ENCODE results near the gene KIF14.
A peak's percentile ranks its signal among the peaks of the same experiment; 100 is the strongest.

KIF14 gene, protein sequence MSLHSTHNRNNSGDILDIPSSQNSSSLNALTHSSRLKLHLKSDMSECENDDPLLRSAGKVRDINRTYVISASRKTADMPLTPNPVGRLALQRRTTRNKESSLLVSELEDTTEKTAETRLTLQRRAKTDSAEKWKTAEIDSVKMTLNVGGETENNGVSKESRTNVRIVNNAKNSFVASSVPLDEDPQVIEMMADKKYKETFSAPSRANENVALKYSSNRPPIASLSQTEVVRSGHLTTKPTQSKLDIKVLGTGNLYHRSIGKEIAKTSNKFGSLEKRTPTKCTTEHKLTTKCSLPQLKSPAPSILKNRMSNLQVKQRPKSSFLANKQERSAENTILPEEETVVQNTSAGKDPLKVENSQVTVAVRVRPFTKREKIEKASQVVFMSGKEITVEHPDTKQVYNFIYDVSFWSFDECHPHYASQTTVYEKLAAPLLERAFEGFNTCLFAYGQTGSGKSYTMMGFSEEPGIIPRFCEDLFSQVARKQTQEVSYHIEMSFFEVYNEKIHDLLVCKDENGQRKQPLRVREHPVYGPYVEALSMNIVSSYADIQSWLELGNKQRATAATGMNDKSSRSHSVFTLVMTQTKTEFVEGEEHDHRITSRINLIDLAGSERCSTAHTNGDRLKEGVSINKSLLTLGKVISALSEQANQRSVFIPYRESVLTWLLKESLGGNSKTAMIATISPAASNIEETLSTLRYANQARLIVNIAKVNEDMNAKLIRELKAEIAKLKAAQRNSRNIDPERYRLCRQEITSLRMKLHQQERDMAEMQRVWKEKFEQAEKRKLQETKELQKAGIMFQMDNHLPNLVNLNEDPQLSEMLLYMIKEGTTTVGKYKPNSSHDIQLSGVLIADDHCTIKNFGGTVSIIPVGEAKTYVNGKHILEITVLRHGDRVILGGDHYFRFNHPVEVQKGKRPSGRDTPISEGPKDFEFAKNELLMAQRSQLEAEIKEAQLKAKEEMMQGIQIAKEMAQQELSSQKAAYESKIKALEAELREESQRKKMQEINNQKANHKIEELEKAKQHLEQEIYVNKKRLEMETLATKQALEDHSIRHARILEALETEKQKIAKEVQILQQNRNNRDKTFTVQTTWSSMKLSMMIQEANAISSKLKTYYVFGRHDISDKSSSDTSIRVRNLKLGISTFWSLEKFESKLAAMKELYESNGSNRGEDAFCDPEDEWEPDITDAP (N-terminal part only)

DNA sequence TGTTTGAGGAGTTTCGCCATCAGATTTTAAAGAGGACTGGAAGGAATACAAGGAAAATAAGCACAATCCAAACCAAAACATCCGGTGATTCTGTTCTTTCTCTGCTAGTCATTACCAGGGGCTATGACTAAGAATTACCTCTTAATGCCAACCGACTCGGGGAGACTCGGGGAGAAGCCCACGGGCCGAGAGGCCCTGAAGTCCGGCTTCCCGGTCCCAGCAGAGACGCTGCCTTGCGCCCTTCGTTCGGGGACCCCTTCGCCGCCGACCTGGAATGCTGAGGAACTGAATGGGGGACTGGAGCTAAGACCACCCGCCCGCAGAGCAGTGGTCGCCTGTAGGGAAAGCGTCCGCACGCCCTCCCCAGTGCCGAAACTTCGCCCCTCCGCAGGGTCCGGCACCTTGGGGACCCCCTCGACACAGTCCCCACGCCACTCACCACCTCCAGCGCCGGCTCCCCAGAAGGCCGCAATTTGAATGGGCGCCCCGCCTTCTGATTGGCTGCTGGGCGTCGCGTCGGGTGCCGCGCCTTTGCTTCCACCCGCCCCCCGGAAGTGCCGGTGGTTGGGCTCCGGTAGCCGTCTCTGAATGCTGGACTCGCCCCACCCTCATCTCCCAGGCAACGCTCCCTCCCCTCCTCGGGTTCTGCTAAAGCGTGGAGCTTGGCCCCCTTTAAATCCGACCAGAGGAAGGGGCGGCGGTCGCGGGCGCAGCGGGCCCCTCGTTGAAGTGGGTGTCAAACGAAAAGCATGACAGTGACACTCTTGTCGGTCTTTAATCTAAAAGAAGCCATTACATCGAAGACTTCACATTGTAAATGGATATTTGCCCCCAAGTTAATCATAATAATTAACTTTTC is at the start of gene KIF14:
Gene KIF14 (minus strand): TSS at position 479 of the 859 bp plus-strand sequence. CDS start 2,028 bp downstream, outside the sequence.
- DNase-seq (ENCODE audit: low read depth in 2 of 2): peak; percentile 83 to 84

DNA sequence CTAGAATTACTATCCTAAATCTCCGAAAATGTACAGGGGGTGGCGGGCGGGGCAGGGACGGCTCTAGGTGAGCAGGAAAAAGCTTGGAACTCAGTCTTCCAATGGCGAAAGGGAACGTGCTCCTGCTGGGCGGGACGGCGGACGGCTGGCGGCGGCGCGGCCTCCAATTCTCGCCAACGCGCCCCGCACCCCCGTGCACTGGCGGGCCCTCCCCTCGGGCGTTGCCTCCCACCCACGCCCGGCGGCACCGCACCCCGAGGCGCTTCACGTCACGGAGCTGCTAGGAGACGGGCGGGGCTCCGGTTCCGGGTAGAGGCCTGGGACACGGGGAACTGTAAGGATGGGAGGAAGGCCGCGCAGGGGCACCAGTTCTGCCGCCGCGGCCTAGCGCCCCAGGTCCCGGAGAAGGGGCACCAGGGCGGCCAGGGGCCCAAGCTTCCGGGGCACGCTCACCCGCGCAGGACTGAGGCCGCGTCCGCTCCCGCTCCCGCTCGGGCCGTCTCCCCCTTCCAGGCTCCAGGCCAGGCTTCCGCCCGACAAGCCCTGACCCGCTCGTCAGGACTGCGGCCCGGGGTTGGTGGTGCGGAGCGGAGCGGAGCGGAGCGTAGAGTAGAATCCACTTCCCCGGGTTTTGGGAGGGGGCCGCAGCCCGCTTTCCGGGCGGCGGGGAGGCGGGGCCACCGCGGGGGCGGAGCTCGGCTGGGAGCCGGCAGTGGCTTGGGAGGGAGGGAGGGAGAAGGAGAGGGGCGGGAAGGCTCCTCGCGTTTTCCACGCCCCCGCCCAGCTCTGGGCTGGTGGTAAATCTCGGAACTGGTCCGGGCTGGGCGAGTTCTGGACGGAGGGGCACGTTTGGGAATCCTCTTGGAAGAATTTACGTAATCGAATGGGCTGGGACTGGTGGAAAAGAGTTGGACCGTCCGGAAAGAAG is 49.0 kb upstream of the KIF14 start, which contains the start of gene DDX59:
Gene DDX59 (minus strand): TSS at position 594 of the 928 bp plus-strand sequence. CDS start 3,167 bp downstream, outside the sequence.
- peak; percentile 84 to 86 for DNase-seq (ENCODE audit: low read depth in 2 of 2)

DNA sequence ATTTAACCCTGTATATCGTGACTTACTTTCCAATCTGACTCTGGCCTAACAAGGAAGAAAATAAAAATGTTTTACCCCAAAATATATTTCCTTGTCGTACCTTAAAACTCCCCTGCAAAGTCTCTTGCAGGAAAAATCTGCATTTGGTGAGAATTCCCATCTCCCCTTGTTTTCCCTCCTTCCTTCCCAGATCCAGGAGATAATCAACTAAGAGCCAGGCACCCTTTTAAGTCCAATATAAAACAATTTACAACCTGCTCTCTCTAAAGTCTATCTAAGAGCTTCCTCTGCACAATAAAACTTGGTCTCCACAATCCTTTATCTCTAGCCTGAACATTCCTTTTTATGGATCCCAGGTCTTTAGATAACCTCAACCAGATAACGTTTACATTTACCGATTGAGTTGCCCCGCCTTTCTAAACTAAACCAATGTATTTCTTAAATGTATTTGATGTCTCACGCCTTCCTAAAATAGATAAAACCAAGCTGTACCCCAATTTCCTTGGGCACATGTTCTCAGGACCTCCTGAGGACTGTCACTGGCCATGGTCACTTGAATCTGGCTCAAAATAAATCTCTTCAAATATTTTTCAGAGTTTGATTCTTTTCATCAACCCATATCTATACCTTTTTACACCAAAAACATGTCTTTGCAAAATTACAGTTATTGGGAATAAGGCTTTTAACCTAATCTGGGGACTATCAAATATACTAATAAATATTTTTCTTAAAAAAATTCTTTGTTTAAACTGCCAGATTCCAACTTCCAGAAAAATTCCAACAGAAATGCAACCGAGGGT is 48.2 kb upstream of the KIF14 start:
- no peak for DNase-seq (ENCODE audit: low read depth in 2 of 2)

DNA sequence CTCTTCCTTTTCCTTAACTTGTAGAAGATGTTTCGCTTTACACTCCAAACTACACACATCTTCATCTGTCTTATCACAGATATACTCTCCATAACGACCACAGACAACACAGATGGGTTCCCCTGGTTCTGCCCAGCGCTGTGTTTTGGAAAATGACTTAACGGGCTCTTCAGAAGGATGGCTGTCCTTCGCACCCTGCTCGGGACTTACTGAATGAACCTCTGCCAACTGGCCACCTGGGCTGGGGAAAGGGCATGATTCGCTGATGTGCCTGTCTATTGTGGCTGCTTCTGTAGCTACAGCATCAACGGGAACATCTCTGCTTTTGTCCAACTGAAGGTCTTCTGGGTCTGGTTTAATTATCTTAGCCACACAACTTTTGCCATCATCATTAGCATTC is 45.8 kb upstream of the KIF14 start:
- no peak for DNase-seq (ENCODE audit: low read depth in 2 of 2)

DNA sequence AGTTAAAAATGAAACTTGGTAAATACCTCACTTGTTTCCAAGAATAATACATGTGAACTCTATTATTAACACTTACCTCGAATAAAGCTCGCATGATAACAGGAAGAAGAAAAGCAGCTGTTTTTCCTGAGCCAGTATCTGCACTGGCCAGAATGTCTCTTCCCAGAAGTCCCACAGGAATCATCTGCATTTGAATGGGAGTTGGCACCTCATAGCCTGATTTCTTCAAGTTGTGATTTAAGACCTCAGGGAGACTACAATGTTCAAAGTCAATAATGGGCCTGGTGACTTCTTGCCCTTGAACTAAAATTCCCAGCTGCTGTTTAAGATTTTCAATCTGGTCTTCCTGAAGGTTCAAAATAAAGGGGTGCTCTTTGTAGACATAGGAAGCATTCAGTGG is 45.3 kb upstream of the KIF14 start:
- no peak for DNase-seq (ENCODE audit: low read depth in 2 of 2)

GRCh38 chr1:200660719-200661118 is 40.2 kb upstream of the KIF14 start:
- no peak for DNase-seq (ENCODE audit: low read depth in 2 of 2)

DNA sequence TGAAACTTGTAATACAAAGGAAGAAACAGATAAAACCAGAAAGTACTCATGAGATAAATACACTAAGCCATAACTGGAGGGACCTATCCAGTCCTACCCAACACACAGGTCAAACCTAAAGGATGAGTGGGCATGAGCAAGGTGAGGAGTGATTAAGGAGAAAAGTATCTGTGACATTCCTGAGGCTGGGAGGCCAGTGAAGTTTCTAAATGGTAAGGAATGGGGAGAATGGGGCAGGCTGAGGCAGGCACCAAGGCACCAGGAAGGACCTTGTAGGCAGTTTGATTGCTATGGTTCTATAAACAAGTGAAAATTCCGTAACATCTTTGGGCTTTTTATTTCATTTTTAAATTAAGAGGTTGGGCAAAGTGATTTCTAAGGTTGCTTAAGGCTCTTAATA is 38.7 kb upstream of the KIF14 start:
- DNase-seq (ENCODE audit: low read depth in 2 of 2): no peak

GRCh38 chr1:200658037-200658818 is 37.7 kb upstream of the KIF14 start:
- no peak for DNase-seq (ENCODE audit: low read depth in 2 of 2)

DNA sequence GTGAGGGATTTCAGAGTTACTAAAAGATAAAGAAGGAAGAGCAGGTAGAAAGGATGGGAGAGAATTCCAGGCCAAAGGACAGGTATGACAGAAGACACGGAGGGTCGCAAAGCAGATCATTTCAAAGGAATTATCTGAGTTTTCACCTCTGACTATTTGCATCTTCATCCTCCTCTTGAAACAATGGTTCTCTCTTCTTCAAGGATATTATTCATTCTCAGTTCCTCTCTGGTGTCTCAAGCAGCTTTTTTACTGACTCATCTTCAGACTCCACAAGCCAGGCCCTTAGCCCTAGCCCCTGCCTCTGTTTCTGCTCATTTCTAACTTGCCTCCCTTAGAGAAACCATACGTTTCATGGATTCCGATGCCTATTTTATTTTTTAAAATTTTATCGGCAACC is 34.1 kb upstream of the KIF14 start:
- DNase-seq (ENCODE audit: low read depth in 2 of 2): no peak

GRCh38 chr1:200653022-200653462 is 32.5 kb upstream of the KIF14 start:
- no peak for DNase-seq (ENCODE audit: low read depth in 2 of 2)

- DNase-seq (ENCODE audit: low read depth in 2 of 2): no peak
These were observed 31.8 kb upstream of the KIF14 start for GRCh38 chr1:200652378-200652777.

DNA sequence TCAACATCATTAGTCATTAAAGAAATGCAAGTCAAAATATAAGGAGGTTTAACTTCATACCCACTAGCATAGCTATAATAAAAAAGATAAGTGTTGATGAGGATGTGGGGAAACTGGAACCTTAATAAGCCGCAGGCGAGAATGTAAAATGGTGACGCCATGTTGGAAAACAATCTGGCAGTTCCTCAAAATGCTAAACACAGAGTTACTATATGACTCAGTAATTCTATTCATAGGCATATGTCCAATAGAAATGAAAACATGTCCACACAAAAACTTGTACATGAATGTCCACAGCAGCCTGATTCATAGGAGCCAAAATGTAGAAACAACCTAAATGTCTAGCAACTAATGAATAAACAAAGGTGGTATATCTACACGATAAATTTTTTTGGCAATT is 26.0 kb upstream of the KIF14 start:
- DNase-seq (ENCODE audit: low read depth in 2 of 2): no peak

GRCh38 chr1:200644021-200644420 is 23.5 kb upstream of the KIF14 start:
- no peak for DNase-seq (ENCODE audit: low read depth in 2 of 2)

GRCh38 chr1:200642481-200642880 is 21.9 kb upstream of the KIF14 start:
- DNase-seq (ENCODE audit: low read depth in 2 of 2): no peak

GRCh38 chr1:200640963-200641401 is 20.4 kb upstream of the KIF14 start:
- no peak for DNase-seq (ENCODE audit: low read depth in 2 of 2)

DNA sequence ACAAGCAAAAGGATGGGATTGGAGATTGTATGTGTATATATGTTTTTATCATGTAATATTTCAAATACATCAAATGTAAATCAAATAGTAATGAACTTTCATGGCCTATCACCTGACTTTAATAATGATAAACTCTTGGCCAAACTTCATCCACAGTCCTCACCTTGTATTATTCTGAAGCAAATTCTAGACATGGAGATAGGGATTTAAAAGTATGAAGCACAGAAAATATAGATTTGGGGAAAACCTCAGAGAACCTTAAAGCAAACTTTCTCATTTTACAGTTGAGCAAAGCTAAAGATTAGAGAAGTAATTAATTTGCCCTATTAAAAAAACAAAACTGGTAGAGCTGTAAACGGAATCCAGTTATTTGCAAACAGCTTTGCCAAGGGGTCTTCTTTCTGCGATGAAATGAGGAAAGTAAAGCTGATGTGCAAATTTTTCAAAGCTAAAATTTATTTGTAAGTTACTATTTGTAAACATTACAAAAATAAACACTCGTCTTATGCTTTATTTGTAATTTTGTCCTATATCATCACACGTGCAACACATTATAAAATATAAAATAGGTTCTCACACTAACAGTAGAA is 19.9 kb upstream of the KIF14 start:
- no peak for DNase-seq (ENCODE audit: low read depth in 2 of 2)

- no peak for DNase-seq (ENCODE audit: low read depth in 2 of 2)
These were observed 17.5 kb upstream of the KIF14 start for GRCh38 chr1:200638073-200638472.

DNA sequence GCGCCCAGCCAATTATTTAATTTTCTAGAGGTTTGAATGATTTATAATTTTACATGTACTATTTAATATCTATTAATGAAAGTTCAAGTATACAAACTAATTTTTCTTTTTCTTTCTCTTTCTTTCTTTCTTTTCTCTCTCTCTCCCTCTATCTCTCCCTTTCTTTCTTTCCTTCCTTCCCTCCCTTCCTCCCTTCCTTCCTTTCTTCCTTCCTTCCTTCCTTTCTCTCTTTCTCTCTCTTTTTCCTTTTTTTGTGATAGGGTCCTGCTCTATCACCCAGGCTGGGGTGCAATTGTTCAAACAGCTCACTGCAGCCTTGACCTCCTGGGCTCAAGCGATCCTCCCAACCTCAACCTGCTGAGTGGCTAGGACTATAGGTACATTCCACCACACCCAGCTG is 16.1 kb upstream of the KIF14 start:
- DNase-seq (ENCODE audit: low read depth in 2 of 2): no peak

Data from stimulated activated CD8-positive, alpha-beta memory T cell treated with anti-CD3 and anti-CD28 coated beads, Interleukin-15, amount 100 ng/mL, for 4 hours (primary cell).